ENCODE data around the gene ATP8B1. TPM values are rescaled to one million over a fixed set of nuclear protein-coding genes. Genes with fewer than 3 reads are reported as not detected.

The ATP8B1 gene
- total and polyA plus RNA-seq, 2 of the 8 experiments (the other 6 are each of a cell fraction or from before 2014, with no cell fraction given) = 1.1 to 4.6 TPM

DNA sequence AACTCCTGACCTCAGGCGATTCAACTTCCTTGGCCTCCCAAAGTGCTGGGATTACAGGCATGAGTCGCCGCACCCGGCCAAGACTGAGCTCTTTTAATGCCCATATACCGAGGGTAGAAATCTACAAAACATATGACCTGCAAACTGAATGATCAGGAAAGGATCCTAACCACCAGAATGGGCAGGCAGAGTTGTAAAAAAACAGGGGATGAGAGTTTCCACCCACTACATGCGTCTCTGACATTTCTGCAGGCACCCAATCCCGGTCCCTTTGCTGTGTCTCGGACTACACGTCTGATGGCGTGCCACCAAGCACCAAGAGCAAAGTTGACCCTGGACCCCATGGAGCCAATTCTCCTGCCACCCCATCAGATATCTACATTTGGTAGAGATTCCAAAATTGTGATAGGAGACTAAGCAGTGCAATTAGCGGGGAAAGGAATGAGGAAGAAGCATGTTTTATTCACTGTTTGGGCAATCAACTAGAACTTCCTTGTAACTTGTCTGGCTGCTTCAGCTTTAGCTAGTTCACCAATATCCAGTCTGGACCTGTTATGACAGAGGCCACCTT lies 74.1 kb downstream of the ATP8B1 start:
- Histone ChIP-seq H2BK12ac (ENCODE audit: low read depth, low read length) (no peak overlapping the region), H3K4me1 (replicated peaks in 1 of 4; ENCODE audit: control insufficient read depth in 3 of 4, insufficient read depth in 4 of 4, low read length in 3 of 4) (no peaks in the 10 kb centered on the region), H3K14ac (ENCODE audit: insufficient read length) (no peak overlapping the region), H2BK15ac (ENCODE audit: low read length) (no peak overlapping the region), H3K27me3 (replicated peaks in 1 of 4; ENCODE audit: control insufficient read depth in 3 of 4, extremely low read depth in 1 of 4, insufficient read depth in 3 of 4, low read length in 3 of 4) (no peaks in the 10 kb centered on the region), H3K23ac (ENCODE audit: insufficient read length) (no peak overlapping the region), H3K79me1 (ENCODE audit: low read depth, low read length) (no peaks in the 10 kb centered on the region), H3K4me3 (ENCODE audit: extremely low read depth in 1 of 4, insufficient read depth in 2 of 4, low read depth in 3 of 4, low read length in 4 of 4) (no peak overlapping the region), H3K9me3 (ENCODE audit: insufficient read depth in 2 of 2, low read depth in 1 of 2, low read length in 1 of 2) (no peaks in the 10 kb centered on the region), H3K36me3 (ENCODE audit: control insufficient read depth in 2 of 4, insufficient read depth in 4 of 4, low read length in 3 of 4) (no peaks in the 10 kb centered on the region), H3K9ac (replicated peaks in 1 of 4; ENCODE audit: extremely low read depth in 1 of 4, low read depth in 3 of 4, low read length in 3 of 4) (no peak overlapping the region), H4K8ac (ENCODE audit: extremely low read depth, insufficient read depth, low read length) (no peak overlapping the region), H3K56ac (replicated peaks; ENCODE audit: insufficient read length, low read depth, low read length) (no peak overlapping the region), H3K18ac (ENCODE audit: extremely low read depth, low read length) (no peak overlapping the region), H2BK120ac (replicated peaks; ENCODE audit: low read depth, low read length) (no peak overlapping the region), H3K79me2 (ENCODE audit: control insufficient read depth in 1 of 2, insufficient read depth in 2 of 2, low read length in 2 of 2) (no peaks in the 10 kb centered on the region), H3K23me2 (ENCODE audit: low read depth, low read length) (0 out of 2 replicates have a peak, but pooled peaks cover 4% of the 10 kb centered on the region), H4K20me1 (replicated peaks in 1 of 2; ENCODE audit: control insufficient read depth in 1 of 2, insufficient read depth in 2 of 2, low read length in 2 of 2) (no peaks in the 10 kb centered on the region), H3K4me2 (ENCODE audit: insufficient read depth in 1 of 2, low read depth in 2 of 2, low read length in 2 of 2) (no peak overlapping the region), H3K4ac (replicated peaks; ENCODE audit: insufficient read length, low read depth, low read length) (no peak overlapping the region), H2AFZ (ENCODE audit: low read length) (no peak overlapping the region), H2AK5ac (ENCODE audit: low read depth, low read length) (no peak overlapping the region), H2BK20ac (ENCODE audit: low read length) (no peak overlapping the region), H4K91ac (replicated peaks; ENCODE audit: insufficient read length, low read length) (no peak overlapping the region), H4K5ac (ENCODE audit: insufficient read length, low read depth, low read length) (no peak overlapping the region), H2BK5ac (ENCODE audit: low read depth, low read length) (no peak overlapping the region), H3K27ac (ENCODE audit: low read depth, low read length) (no peak overlapping the region)
- 58% methylated on average over 11 of the region's 11 CpGs; no CpG with 5 or more reads in 1 of the 2 experiments for WGBS, 2 experiments (ENCODE audit: extremely low coverage in 1 of 2, insufficient coverage in 1 of 2, insufficient read length in 1 of 2, insufficient replicate concordance in 2 of 2, low coverage in 1 of 2, low lambda C conversion rate in 2 of 2, missing lambda C conversion rate in 1 of 2)
- no peak for DNase-seq (ENCODE audit: low read depth in 1 of 2, low spot score in 2 of 2)
- CTCF ChIA-PET (ENCODE audit: partially characterized antibody) = interaction anchor here (0.5 kb wide), 1 partner anchor 76 kb away, joined by 3 read pairs; no protein-coding TSS in a partner anchor
- FAIRE-seq = no peak
- POLR2A ChIA-PET (ENCODE audit: partially characterized antibody) = no interaction called here
- no peak for TF ChIP-seq KDM4A (IDR thresholded peaks at IDR 0.05; ENCODE audit: low read depth, low read length, severe bottlenecking)
- TF ChIP-seq SP1 (IDR thresholded peaks at IDR 0.05; ENCODE audit: low read depth, low read length) = no peak
- TF ChIP-seq BRCA1 (IDR thresholded peaks at IDR 0.05; ENCODE audit: low read depth, low read length) = no peak
- no peak for TF ChIP-seq FOSL1 (IDR thresholded peaks at IDR 0.05; ENCODE audit: insufficient read depth, low read depth, low read length)

Data from H1 (cell line).